HCT116 (cell line): ENCODE results near the gene FAM162A. TPM values are rescaled to one million over a fixed set of nuclear protein-coding genes. Genes with fewer than 3 reads are reported as not detected.

Experiments used
- ATAC-seq: fragments of 200-7000 bp; cut with Tn5 transposase; 2 replicates; pipeline ENCODE4 v1.9.1; 2020; ENCODE audit warnings: mild to moderate bottlenecking, moderate library complexity
- BruUV-seq: library from RNA; stranded (reverse); fragments of 400-500 nt; replicated peaks from 2 replicates; lab custom pipeline; 2021; lab: Mats Ljungman, UMichigan
- CTCF ChIA-PET: fragments of 300-600 bp; sonication (Branson Sonifier 250); formaldehyde crosslinking; loops from one replicate; lab custom pipeline; 2021; ENCODE audit warnings: antibody characterized with exemption; lab: Charles Lee
- POLR2A ChIA-PET: fragments of 300-600, 350-600 bp; sonication (Branson Sonifier 250); formaldehyde crosslinking; loops from one replicate; lab custom pipeline; 2021; ENCODE audit warnings: antibody characterized with exemption; lab: Charles Lee
- RAD21 ChIA-PET, 2 experiments: fragments of 300-600 bp; sonication (Branson Sonifier 250); formaldehyde crosslinking; loops; one replicate each; lab custom pipeline; 2023; ENCODE audit warnings: low total read pairs in 2 of 2; ENCODE audit not compliant: uncharacterized antibody in 2 of 2, unreplicated experiment in 2 of 2, low non-redundant PET in 1 of 2; lab: Charles Lee
- DNase-seq: peaks from one replicate; pipeline ENCODE4 v3.0.0-alpha.2; 2010; ENCODE audit warnings: low read depth, low spot score
- H2AFZ ChIP-seq: fragments of 200-600 bp; shearing (Covaris generic), sonication (generic); 2 replicates; pipeline ENCODE4 v1.6.1; 2017; ENCODE audit warnings: low read depth, mixed run types, mixed read lengths, antibody characterized with exemption, low read length; ENCODE audit not compliant: poor library complexity, severe bottlenecking
- H3K27ac ChIP-seq: 2 replicates; pipeline ENCODE4 v1.5.1; 2012; ENCODE audit warnings: low read depth, low read length
- H3K27me3 ChIP-seq: fragments of 200-600 bp; sonication (generic); 2 replicates; pipeline ENCODE4 v1.6.1; 2016; ENCODE audit warnings: mixed run types, low read length, mixed read lengths; ENCODE audit not compliant: insufficient read depth
- H3K36me3 ChIP-seq, 2 experiments: fragments of 200-500 bp in 1 of 2; fragments of 200-600 bp in 1 of 2; sonication (Bioruptor generic) in 1 of 2; sonication (generic) in 1 of 2; 2 replicates each; pipeline versions ENCODE4 v1.5.1 to v1.6.1; 2014 to 2016; ENCODE audit warnings: low read length in 2 of 2, inconsistent platforms in 1 of 2, mixed read lengths in 1 of 2, mixed run types in 1 of 2; ENCODE audit not compliant: insufficient read depth in 2 of 2, control insufficient read depth in 1 of 2
- H3K4me1 ChIP-seq, 2 experiments: fragments of 200-600 bp in 1 of 2; sonication (generic) in 1 of 2; 2 replicates each; pipeline versions ENCODE4 v1.5.1 to v1.6.1; 2012 to 2017; ENCODE audit warnings: low read length in 2 of 2, inconsistent platforms in 1 of 2, mild to moderate bottlenecking in 1 of 2, mixed read lengths in 1 of 2, mixed run types in 1 of 2, moderate library complexity in 1 of 2; ENCODE audit not compliant: insufficient read depth in 2 of 2, control insufficient read depth in 1 of 2
- H3K4me2 ChIP-seq: fragments of 200-600 bp; sonication (generic); 2 replicates; pipeline ENCODE4 v1.6.1; 2017; ENCODE audit warnings: mixed run types, low read length, mixed read lengths
- H3K4me3 ChIP-seq, 2 experiments: fragments of 200-600 bp in 1 of 2; sonication (generic) in 1 of 2; replicated peaks in 1 of 2; 2 replicates each; pipeline ENCODE4 v1.5.1; 2011 to 2016; ENCODE audit warnings: low read length in 2 of 2, control low read depth in 1 of 2, low read depth in 1 of 2, mild to moderate bottlenecking in 1 of 2, mixed read lengths in 1 of 2, mixed run types in 1 of 2
- H3K79me2 ChIP-seq: fragments of 200-600 bp; sonication (generic); 2 replicates; pipeline ENCODE4 v1.6.1; 2017; ENCODE audit warnings: mild to moderate bottlenecking, mixed run types, low read length, moderate library complexity, mixed read lengths; ENCODE audit not compliant: insufficient read depth
- H3K9ac ChIP-seq: fragments of 200-600 bp; sonication (generic); 2 replicates; pipeline ENCODE4 v1.6.1; 2016; ENCODE audit warnings: low read length, mixed read lengths
- H3K9me2 ChIP-seq: fragments of 200-600 bp; sonication (generic), shearing (Covaris generic); 2 replicates; pipeline ENCODE4 v1.6.1; 2017; ENCODE audit warnings: mixed run types, mild to moderate bottlenecking, moderate library complexity; ENCODE audit not compliant: insufficient read depth
- H3K9me3 ChIP-seq, 2 experiments: fragments of 200-500 bp in 1 of 2; fragments of 200-600 bp in 1 of 2; sonication (Bioruptor generic) in 1 of 2; sonication (generic) in 1 of 2; 2 replicates each; pipeline ENCODE4 v1.6.1; 2014 to 2017; ENCODE audit warnings: low read length in 2 of 2, mixed read lengths in 2 of 2, inconsistent platforms in 1 of 2, low read depth in 1 of 2, mild to moderate bottlenecking in 1 of 2, mixed run types in 1 of 2, moderate library complexity in 1 of 2; ENCODE audit not compliant: control insufficient read depth in 1 of 2, insufficient read depth in 1 of 2
- H4K20me1 ChIP-seq: fragments of 200-600 bp; sonication (generic), shearing (Covaris generic); 2 replicates; pipeline ENCODE4 v1.6.1; 2017; ENCODE audit warnings: mixed run types, mild to moderate bottlenecking, moderate library complexity; ENCODE audit not compliant: insufficient read depth
- ATF3 ChIP-seq: IDR thresholded peaks from 2 replicates; pipeline ENCODE4 v1.6.1; 2012
- CBX3 ChIP-seq: IDR thresholded peaks from 2 replicates; pipeline ENCODE4 v1.6.1; 2012; ENCODE audit warnings: low read depth
- CTCF ChIP-seq, 3 experiments: fragments of 200-600 bp in 1 of 3; sonication (generic) in 1 of 3; IDR thresholded peaks in 2 of 3; conservative IDR thresholded peaks in 1 of 3; 2 replicates each; pipeline ENCODE4 v1.5.1; 2012 to 2017; ENCODE audit warnings: low read depth in 2 of 3, low read length in 2 of 3, antibody characterized with exemption in 1 of 3, borderline replicate concordance in 1 of 3, control low read depth in 1 of 3, mild to moderate bottlenecking in 1 of 3, mixed read lengths in 1 of 3, mixed run types in 1 of 3, moderate library complexity in 1 of 3; ENCODE audit not compliant: insufficient read depth in 1 of 3
- EGR1 ChIP-seq: IDR thresholded peaks from 2 replicates; pipeline ENCODE4 v1.6.1; 2012; ENCODE audit warnings: low read depth
- EZH2 ChIP-seq: fragments of 200-600 bp; sonication (generic); IDR thresholded peaks from 2 replicates; pipeline ENCODE4 v1.6.1; 2017; ENCODE audit warnings: antibody characterized with exemption, mixed run types
- EZH2phosphoT487 ChIP-seq: fragments of 200-600 bp; IDR thresholded peaks from 2 replicates; pipeline ENCODE4 v1.6.1; 2018; ENCODE audit warnings: antibody characterized with exemption, borderline replicate concordance
- FOSL1 ChIP-seq: IDR thresholded peaks from 2 replicates; pipeline ENCODE4 v1.6.1; 2012; ENCODE audit warnings: low read depth
- JUND ChIP-seq: IDR thresholded peaks from 2 replicates; pipeline ENCODE4 v1.6.1; 2012
- POLR2A ChIP-seq: IDR thresholded peaks from 2 replicates; pipeline ENCODE4 v1.7.0; 2011; ENCODE audit warnings: borderline replicate concordance; ENCODE audit not compliant: insufficient read depth, insufficient read length; ENCODE audit errors: extremely low read depth
- POLR2AphosphoS5 ChIP-seq: IDR thresholded peaks from 2 replicates; pipeline ENCODE4 v1.6.1; 2011; ENCODE audit warnings: mild to moderate bottlenecking, low read depth, low read length, moderate library complexity
- RAD21 ChIP-seq: IDR thresholded peaks from 2 replicates; pipeline ENCODE4 v1.6.1; 2012; ENCODE audit warnings: low read depth, mild to moderate bottlenecking
- REST ChIP-seq: IDR thresholded peaks from 2 replicates; pipeline ENCODE4 v1.6.1; 2012; ENCODE audit warnings: low read depth
- SP1 ChIP-seq: IDR thresholded peaks from 2 replicates; pipeline ENCODE4 v1.6.1; 2012; ENCODE audit warnings: low read depth
- YY1 ChIP-seq: IDR thresholded peaks from 2 replicates; pipeline ENCODE4 v1.6.1; 2011; ENCODE audit warnings: low read length, low read depth, moderate library complexity, mild to moderate bottlenecking; ENCODE audit not compliant: insufficient replicate concordance; ENCODE audit errors: extremely low read depth
- ZBTB33 ChIP-seq: IDR thresholded peaks from 2 replicates; pipeline ENCODE4 v1.6.1; 2011; ENCODE audit warnings: mild to moderate bottlenecking, low read length, moderate library complexity; ENCODE audit not compliant: insufficient replicate concordance; ENCODE audit errors: extremely low read depth
- ZNF274 ChIP-seq: fragments of 200-500 bp; sonication (Bioruptor generic); IDR thresholded peaks from 2 replicates; pipeline ENCODE4 v1.6.1; 2014; ENCODE audit warnings: mild to moderate bottlenecking, low read depth, low read length, inconsistent platforms
- intact Hi-C: fragments of 100-400 bp; cut with micrococcal nuclease; formaldehyde crosslinking; loops from 2 replicates; pipeline ENCODE4 v1.10.0; 2022
- total RNA-seq: library from RNA; stranded (reverse); gene quantifications from one replicate; pipeline ENCODE4 v1.2.1, GENCODE V29; 2021; ENCODE audit not compliant: unreplicated experiment

FAM162A gene
- total RNA-seq, 1 experiment from 2014 or later, result 74.1 TPM

GRCh38 chr3:122392868-122393844, 9.2 kb downstream of the FAM162A start:
- CTCF ChIA-PET, result interaction anchor here (0.6 to 2.8 kb wide), 17 partner anchors 10 to 866 kb away, joined by 3 to 29 read pairs (median 4); partner anchors contain the start of genes FAM162A, HSPBAP1, MIX23 and PDIA5
- Histone ChIP-seq H2AFZ (no peak overlapping the region), H3K9me3 (no peaks in the 10 kb centered on the region), H3K9me2 (no peaks in the 10 kb centered on the region), H3K4me2 (no peak overlapping the region), H3K27me3 (no peaks in the 10 kb centered on the region), H3K4me1 (peaks cover 0 to 4% of the 10 kb centered on the region in 2 experiments; a peak in 1 of 4 replicates), H3K36me3 (peaks cover 0 to 12% of the 10 kb centered on the region in 2 experiments; a peak in 3 of 4 replicates), H3K79me2 (peaks cover 49% of the 10 kb centered on the region), H3K27ac (no peak overlapping the region), H4K20me1 (no peaks in the 10 kb centered on the region), H3K4me3 (no peak overlapping the region), H3K9ac (no peak overlapping the region)
- intact Hi-C loops, result loop anchor here (1.0 kb wide), 1 partner anchor 286 kb away; no protein-coding TSS in a partner anchor
- RAD21 ChIA-PET, result interaction anchor here in 1 of 2 experiments (1.2 kb wide), 1 partner anchor 286 kb away, joined by 3 read pairs; no protein-coding TSS in a partner anchor
- POLR2A ChIA-PET, result interaction anchor here (2.0 kb wide), 1 partner anchor 9 kb away, joined by 19 read pairs; the partner anchor contains the start of genes FAM162A and MIX23
- no peak for ATAC-seq
- no peak for DNase-seq
- no TSS peak for BruUV-seq
- no peak for TF ChIP-seq ATF3
- no peak for TF ChIP-seq POLR2AphosphoS5
- TF ChIP-seq EGR1, result no peak
- TF ChIP-seq YY1, result no peak
- TF ChIP-seq JUND, result no peak
- no peak for TF ChIP-seq EZH2
- TF ChIP-seq FOSL1, result no peak
- TF ChIP-seq ZBTB33, result no peak
- TF ChIP-seq CBX3, result no peak
- no peak for TF ChIP-seq EZH2phosphoT487
- TF ChIP-seq ZNF274, result no peak
- no peak for TF ChIP-seq REST
- peak; percentile 72 for TF ChIP-seq RAD21
- no peak for TF ChIP-seq POLR2A
- no peak for TF ChIP-seq SP1
- peak; percentile 60 to 74 (median 61); a peak in 5 of 6 replicates for TF ChIP-seq CTCF (IDR thresholded peaks at IDR 0.05 in 2 of 3, conservative IDR thresholded peaks at IDR 0.05 in 1 of 3; ENCODE audit: borderline replicate concordance in 1 of 3, insufficient read depth in 1 of 3, low read depth in 2 of 3, low read length in 2 of 3)
